IMR-90 (cell line): ENCODE data around the gene CACNA2D3. TPM values are rescaled to one million over a fixed set of nuclear protein-coding genes. Genes with fewer than 3 reads are reported as not detected.

Experiments
- ATAC-seq: fragments of 200-7000 bp; cut with Tn5 transposase; 2 replicates; pipeline ENCODE4 v1.9.1; 2020; ENCODE audit warnings: low read depth, mild to moderate bottlenecking, moderate library complexity
- BruUV-seq: library from RNA; stranded (reverse); fragments of 400-500 nt; replicated peaks from 2 replicates; lab custom pipeline; 2021; lab: Mats Ljungman, UMichigan
- CTCF ChIA-PET: fragments of 300-600 bp; formaldehyde crosslinking; extraction: SDS; loops from one replicate; lab custom pipeline; 2021; ENCODE audit warnings: antibody characterized with exemption; lab: Yijun Ruan, JAX
- POLR2A ChIA-PET: fragments of 300-600 bp; sonication (Branson Sonifier 250); formaldehyde crosslinking; loops from one replicate; lab custom pipeline; 2022; ENCODE audit warnings: antibody characterized with exemption; ENCODE audit not compliant: unreplicated experiment; lab: Charles Lee
- DNase-seq: peaks from one replicate; pipeline ENCODE4 v3.0.0; 2013
- H2AFZ ChIP-seq: replicated peaks from 2 replicates; pipeline ENCODE3; 2013; ENCODE audit warnings: low read length, mild to moderate bottlenecking; ENCODE audit not compliant: poor library complexity
- H2AK5ac ChIP-seq: 2 replicates; pipeline ENCODE4 v1.6.1; 2013; ENCODE audit warnings: low read depth, low read length, inconsistent platforms
- H2AK9ac ChIP-seq: replicated peaks from 2 replicates; pipeline ENCODE3; 2013; ENCODE audit warnings: mild to moderate bottlenecking, low read depth, low read length, moderate library complexity; ENCODE audit not compliant: poor library complexity
- H2BK120ac ChIP-seq: 2 replicates; pipeline ENCODE4 v1.6.1; 2013; ENCODE audit warnings: low read depth, low read length, inconsistent platforms
- H2BK15ac ChIP-seq: 3 replicates; pipeline ENCODE4 v1.6.1; 2013; ENCODE audit warnings: low read depth, low read length, inconsistent platforms
- H2BK20ac ChIP-seq: 2 replicates; pipeline ENCODE4 v1.6.1; 2013; ENCODE audit warnings: low read depth, mild to moderate bottlenecking, inconsistent platforms, low read length, moderate library complexity
- H2BK5ac ChIP-seq: 2 replicates; pipeline ENCODE4 v1.6.1; 2013; ENCODE audit warnings: mild to moderate bottlenecking, low read depth, low read length, inconsistent platforms; ENCODE audit not compliant: poor library complexity, severe bottlenecking
- H3K14ac ChIP-seq: replicated peaks from 2 replicates; pipeline ENCODE4 v1.6.1; 2013; ENCODE audit warnings: low read depth, low read length, inconsistent platforms
- H3K18ac ChIP-seq: 2 replicates; pipeline ENCODE4 v1.6.1; 2013; ENCODE audit warnings: low read depth, low read length, control low read depth
- H3K23ac ChIP-seq: 2 replicates; pipeline ENCODE4 v1.6.1; 2013; ENCODE audit warnings: low read depth, low read length, inconsistent platforms
- H3K27ac ChIP-seq: 2 replicates; pipeline ENCODE4 v1.5.1; 2013; ENCODE audit warnings: mild to moderate bottlenecking, control low read depth, low read length; ENCODE audit not compliant: insufficient read depth
- H3K27me3 ChIP-seq: 2 replicates; pipeline ENCODE4 v1.6.1; 2013; ENCODE audit warnings: low read length; ENCODE audit not compliant: control insufficient read depth, insufficient read depth
- H3K36me3 ChIP-seq: 2 replicates; pipeline ENCODE4 v1.6.1; 2013; ENCODE audit warnings: low read length, mixed read lengths; ENCODE audit not compliant: control insufficient read depth, insufficient read depth
- H3K4ac ChIP-seq: 2 replicates; pipeline ENCODE4 v1.6.1; 2013; ENCODE audit warnings: low read depth, low read length, inconsistent platforms
- H3K4me1 ChIP-seq: 2 replicates; pipeline ENCODE4 v1.6.1; 2013; ENCODE audit warnings: low read length, mixed read lengths; ENCODE audit not compliant: control insufficient read depth, insufficient read depth
- H3K4me2 ChIP-seq: 2 replicates; pipeline ENCODE4 v1.6.1; 2013; ENCODE audit warnings: low read depth, mild to moderate bottlenecking, control low read depth, low read length, moderate library complexity
- H3K4me3 ChIP-seq: 2 replicates; pipeline ENCODE4 v1.5.1; 2013; ENCODE audit warnings: low read depth, mild to moderate bottlenecking, control low read depth, low read length, moderate library complexity; ENCODE audit not compliant: insufficient read depth
- H3K56ac ChIP-seq: 2 replicates; pipeline ENCODE4 v1.6.1; 2013; ENCODE audit warnings: low read length, inconsistent platforms; ENCODE audit not compliant: insufficient read depth; ENCODE audit errors: extremely low read depth
- H3K79me1 ChIP-seq, 2 experiments: 2 replicates each; pipeline ENCODE4 v1.6.1; 2013; ENCODE audit warnings: low read length in 2 of 2, inconsistent platforms in 1 of 2, low read depth in 1 of 2
- H3K9ac ChIP-seq: 2 replicates; pipeline ENCODE4 v1.6.1; 2013; ENCODE audit warnings: low read depth, low read length, control low read depth
- H3K9me1 ChIP-seq: 2 replicates; pipeline ENCODE4 v1.6.1; 2013; ENCODE audit warnings: low read length, inconsistent platforms; ENCODE audit not compliant: insufficient read depth
- H3K9me3 ChIP-seq: 2 replicates; pipeline ENCODE4 v1.6.1; 2013; ENCODE audit warnings: low read length; ENCODE audit not compliant: control insufficient read depth, insufficient read depth
- H4K20me1 ChIP-seq: 2 replicates; pipeline ENCODE4 v1.6.1; 2013; ENCODE audit warnings: low read length, inconsistent platforms; ENCODE audit not compliant: insufficient read depth
- H4K5ac ChIP-seq: 2 replicates; pipeline ENCODE4 v1.6.1; 2013; ENCODE audit warnings: mild to moderate bottlenecking, low read depth, low read length, control low read depth
- H4K8ac ChIP-seq, 2 experiments: 2 replicates each; pipeline ENCODE4 v1.6.1; 2013; ENCODE audit warnings: low read depth in 2 of 2, low read length in 2 of 2, control low read depth in 1 of 2, inconsistent platforms in 1 of 2
- H4K91ac ChIP-seq: 2 replicates; pipeline ENCODE4 v1.6.1; 2013; ENCODE audit warnings: low read depth, low read length, inconsistent platforms; ENCODE audit not compliant: insufficient read depth
- RCOR1 ChIP-seq: IDR thresholded peaks from 2 replicates; pipeline ENCODE4 v1.6.1; 2012; ENCODE audit warnings: mild to moderate bottlenecking, low read length, improper control_type of control experiment; ENCODE audit not compliant: insufficient replicate concordance
- WGBS, 2 experiments: methylation state at CpG; one replicate each; pipeline versions ENCODE4 v1.1.5 to v1.1.7; 2013; ENCODE audit warnings: missing lambda C conversion rate in 2 of 2; ENCODE audit not compliant: insufficient read length in 1 of 2; ENCODE audit errors: extremely low coverage in 2 of 2; 5-methylcytosine and 5-hydroxymethylcytosine counted together
- dilution Hi-C: fragments of 300-500 bp; cut with HindIII; formaldehyde crosslinking; loops from one replicate; pipeline ENCODE4 v1.14.3; 2018; ENCODE audit warnings: low sequenced_read_pairs; ENCODE audit not compliant: unreplicated experiment
- in situ Hi-C: fragments of 300-500 bp; cut with MboI; formaldehyde crosslinking; loops from 3 replicates; pipeline ENCODE4 v1.14.3; 2019; ENCODE audit warnings: low sequenced_read_pairs, inconsistent platforms, mixed read lengths
- intact Hi-C: fragments of 100-400 bp; cut with micrococcal nuclease; formaldehyde crosslinking; loops from 2 replicates; pipeline ENCODE4 v1.10.0; 2022
- polyA plus RNA-seq, 3 experiments: library from polyadenylated mRNA; depleted of rRNA; stranded (reverse); fragments of >200 nt; gene quantifications; 2 replicates each; pipeline ENCODE4 v1.2.3, GENCODE V29; 2012; ENCODE audit warnings: low replicate concordance in 1 of 3
- total RNA-seq: library from RNA; depleted of rRNA; stranded (reverse); fragments of >200 nt; gene quantifications from 2 replicates; pipeline ENCODE4 v1.2.3, GENCODE V29; 2012

Gene CACNA2D3
- total and polyA plus RNA-seq, 2 of the 4 experiments (the other 2 are of a cell fraction), result 0.36 to 0.41 TPM

- H2AK9ac ChIP-seq, result no peak overlapping the region
- H2BK15ac ChIP-seq, result no peak overlapping the region
- no peak overlapping the region for H2BK120ac ChIP-seq
- no peak overlapping the region for H3K4me3 ChIP-seq
- no TSS peak for BruUV-seq
- POLR2A ChIA-PET, result no interaction called here
- H2AK5ac ChIP-seq, result no peak overlapping the region
- no peak overlapping the region for H3K23ac ChIP-seq
- no peak overlapping the region for H4K5ac ChIP-seq
- no peak overlapping the region for H3K4me2 ChIP-seq
- CTCF ChIA-PET, result no interaction called here
- no peaks in the 10 kb centered on the region for H3K27me3 ChIP-seq
- H3K18ac ChIP-seq, result no peak overlapping the region
- ATAC-seq (no peak), DNase-seq (no peak)
- no peak for TF ChIP-seq RCOR1
- no peak overlapping the region for H4K8ac ChIP-seq
- no peaks in the 10 kb centered on the region for H3K9me1 ChIP-seq
- no peak overlapping the region for H3K4ac ChIP-seq
- no peaks in the 10 kb centered on the region for H3K79me1 ChIP-seq
- no peaks in the 10 kb centered on the region for H3K36me3 ChIP-seq
- no peak overlapping the region for H3K14ac ChIP-seq
- no peak overlapping the region for H2AFZ ChIP-seq
- intact Hi-C loops, result no loop called here
- no CpG with 5 or more reads among the region's 6 CpGs for WGBS, 2 experiments
- peaks cover 11% of the 10 kb centered on the region for H3K9me3 ChIP-seq
- no peak overlapping the region for H3K9ac ChIP-seq
- H4K20me1 ChIP-seq, result no peaks in the 10 kb centered on the region
- dilution Hi-C loops, result no loop called here
- no peak overlapping the region for H3K56ac ChIP-seq
- H2BK5ac ChIP-seq, result no peak overlapping the region
- H3K4me1 ChIP-seq, result no peaks in the 10 kb centered on the region
- H3K27ac ChIP-seq, result no peak overlapping the region
- in situ Hi-C loops, result no loop called here
- H4K91ac ChIP-seq, result no peak overlapping the region
- no peak overlapping the region for H2BK20ac ChIP-seq
Measured at GRCh38 chr3:54337846-54338245, 215.5 kb downstream of the CACNA2D3 start.
